Natural killer cell treated with Interleukin-12 subunit alpha and Interleukin-12 subunit beta and Interleukin-15 and Interleukin-18, amount 100 ng/mL, for 72 hours (primary cell): ENCODE data around the gene TMEM165. TPM values are rescaled to one million over a fixed set of nuclear protein-coding genes. Genes with fewer than 3 reads are reported as not detected.
A peak's percentile ranks its signal among the peaks of the same experiment; 100 is the strongest.

Experiments used
- ATAC-seq, 2 donors: fragments of 150-1000 bp; cut with Tn5 transposase in 1 of 2; sonication (Bioruptor Pico), chemical (Tn5 transposase) in 1 of 2; 2 replicates each; pipeline ENCODE4 v1.10.0; 2021
- DNase-seq: peaks from one replicate; pipeline ENCODE4 v3.0.0; 2022; ENCODE audit warnings: low spot score
- H3K27ac Mint-ChIP-seq, 2 donors: 1 replicate in 1 of 2; 2 replicates in 1 of 2; pipeline ENCODE4 v1.8.0; 2022; ENCODE audit warnings: mixed read lengths in 2 of 2, mild to moderate bottlenecking in 1 of 2, moderate library complexity in 1 of 2
- H3K27me3 Mint-ChIP-seq, 2 donors: 1 replicate in 1 of 2; 2 replicates in 1 of 2; pipeline ENCODE4 v1.8.0; 2022; ENCODE audit warnings: mixed read lengths in 2 of 2
- H3K36me3 Mint-ChIP-seq: one replicate; pipeline ENCODE4 v1.8.0; 2022; ENCODE audit warnings: mixed read lengths
- H3K4me1 Mint-ChIP-seq, 2 donors: 1 replicate in 1 of 2; 2 replicates in 1 of 2; pipeline ENCODE4 v1.8.0; 2022; ENCODE audit warnings: low read depth in 2 of 2, mixed read lengths in 2 of 2, mild to moderate bottlenecking in 1 of 2
- H3K4me3 Mint-ChIP-seq: one replicate; pipeline ENCODE4 v1.8.0; 2022; ENCODE audit warnings: mixed read lengths
- H3K9me3 Mint-ChIP-seq: 2 replicates; pipeline ENCODE4 v1.8.0; 2022; ENCODE audit warnings: mixed read lengths
- total RNA-seq, 2 donors: library from RNA; stranded (reverse); gene quantifications; one replicate each; pipeline ENCODE4 v1.2.3, GENCODE V29; 2022

Gene TMEM165
- total RNA-seq, 2 donors from 2014 or later: 134 to 157 TPM

DNA sequence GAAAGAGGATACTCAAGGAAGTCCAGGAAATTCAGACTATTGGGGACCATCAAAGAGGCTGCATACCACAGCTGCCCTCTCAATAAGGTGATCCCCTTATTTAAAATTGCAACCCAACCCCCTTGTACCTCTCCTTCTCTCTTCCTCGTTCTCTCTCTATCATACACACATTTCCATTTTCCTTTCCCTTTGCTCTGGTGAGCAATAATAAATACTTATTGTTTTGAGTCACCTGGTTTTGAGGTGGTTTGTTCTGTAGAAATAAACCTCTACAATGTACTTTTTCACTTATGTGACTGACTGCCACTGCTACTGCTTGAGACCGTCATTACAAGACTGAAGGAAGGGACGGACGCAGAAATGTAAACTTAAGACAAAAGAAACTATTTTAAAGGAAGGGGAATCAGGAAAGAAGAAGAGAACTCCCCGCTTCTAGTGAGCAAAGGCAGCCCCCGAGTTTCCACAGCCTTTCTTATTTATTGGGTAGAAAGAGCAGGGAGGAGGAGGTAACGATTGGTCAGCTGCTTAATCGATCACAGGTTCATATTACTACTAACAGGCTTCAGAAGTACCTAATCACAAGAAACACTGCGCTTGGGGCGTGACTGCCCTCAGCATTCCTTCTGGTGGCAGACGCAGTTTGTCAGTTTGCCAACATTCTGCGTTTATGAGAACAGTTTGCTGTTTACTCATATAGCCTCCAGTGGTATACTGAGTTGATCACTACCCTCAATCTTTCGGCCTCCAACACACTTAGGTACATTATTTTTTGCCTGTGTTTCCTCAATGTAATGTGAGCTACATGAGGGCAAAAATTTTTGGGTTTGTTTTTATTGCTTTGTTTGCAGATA, 16.9 kb upstream of the TMEM165 start:
- Mint-ChIP-seq H3K27me3 (peaks cover 0 to 3% of the 10 kb centered on the region in 2 donors), H3K4me1 (no peaks in the 10 kb centered on the region), H3K9me3 (no peaks in the 10 kb centered on the region), H3K27ac (peak overlapping the region in 1 of 2 donors; percentile 2), H3K36me3 (no peaks in the 10 kb centered on the region), H3K4me3 (no peak overlapping the region)
- ATAC-seq (no peak), DNase-seq (no peak)

DNA sequence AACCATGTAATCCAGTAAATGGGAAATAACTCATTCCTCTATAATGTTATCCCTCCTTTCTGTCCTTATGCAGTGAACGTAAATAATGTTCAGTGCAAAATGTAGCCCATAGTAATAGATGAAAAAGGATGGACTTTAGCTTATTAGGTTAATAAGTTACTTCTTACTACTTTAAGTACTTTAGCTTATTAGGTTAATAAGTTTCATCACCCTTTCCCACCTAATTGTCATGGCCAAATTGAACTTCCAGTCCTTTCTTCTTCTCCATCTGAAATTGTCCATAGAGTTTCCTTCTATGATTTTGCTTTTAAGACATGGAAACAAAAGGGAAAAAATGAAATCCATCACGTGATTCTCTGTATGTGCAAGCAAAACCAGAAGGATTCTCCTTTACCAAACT, 15.2 kb upstream of the TMEM165 start:
- ATAC-seq (no peak), DNase-seq (no peak)
- peaks cover 0 to 5% of the 10 kb centered on the region in 2 donors for H3K4me1 Mint-ChIP-seq
- H3K4me3 Mint-ChIP-seq: no peak overlapping the region
- H3K36me3 Mint-ChIP-seq: no peaks in the 10 kb centered on the region
- H3K27ac Mint-ChIP-seq: no peak overlapping the region
- no peaks in the 10 kb centered on the region for H3K9me3 Mint-ChIP-seq
- peaks cover 0 to 3% of the 10 kb centered on the region in 2 donors for H3K27me3 Mint-ChIP-seq

DNA sequence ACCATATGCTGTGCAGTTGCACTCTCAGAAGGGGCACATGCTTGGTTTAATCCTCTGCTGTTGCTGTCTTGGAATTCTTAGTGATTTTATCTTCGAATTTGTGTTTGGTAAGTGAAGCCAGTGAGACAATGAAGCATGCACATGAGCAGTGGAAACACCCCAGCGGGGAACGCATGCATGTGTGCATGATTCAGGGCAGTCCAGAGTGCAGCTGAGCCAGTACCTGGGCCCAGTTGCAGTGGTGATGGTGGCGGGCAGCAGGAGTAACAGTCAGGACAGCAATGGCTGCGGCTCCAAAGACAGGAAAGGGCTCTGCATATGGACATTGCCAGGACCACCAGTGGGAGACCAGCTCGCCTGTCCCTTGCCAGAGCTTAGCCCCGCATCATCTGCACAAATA, 14.3 kb upstream of the TMEM165 start:
- Mint-ChIP-seq H3K4me1 (peaks cover 0 to 5% of the 10 kb centered on the region in 2 donors), H3K27me3 (peaks cover 0 to 3% of the 10 kb centered on the region in 2 donors), H3K36me3 (no peaks in the 10 kb centered on the region), H3K4me3 (no peak overlapping the region), H3K9me3 (no peaks in the 10 kb centered on the region), H3K27ac (no peak overlapping the region)
- no peak for DNase-seq
- ATAC-seq: no peak

DNA sequence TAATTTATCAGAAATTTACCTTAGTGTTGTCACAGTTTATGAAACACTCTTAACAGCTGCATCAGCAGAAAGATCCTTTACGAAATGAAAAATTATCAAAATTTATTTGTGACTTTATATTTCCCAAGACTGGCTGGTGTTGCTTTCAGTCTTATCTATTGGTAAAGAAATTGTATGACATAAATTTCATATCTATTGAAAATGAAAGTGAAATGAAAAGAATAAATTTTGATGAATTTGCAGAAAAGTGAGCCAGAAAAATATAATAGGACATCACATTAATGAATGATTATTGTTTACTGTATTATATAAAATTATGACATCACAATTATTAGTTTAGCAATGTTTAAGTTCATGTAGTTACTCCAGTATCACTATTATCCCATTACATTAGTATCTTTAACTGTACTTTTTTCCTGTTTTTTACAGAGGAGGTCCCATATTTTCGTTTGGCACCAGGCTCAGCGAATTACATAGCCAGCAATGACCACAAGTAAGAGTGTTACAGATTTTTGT, 13.2 kb upstream of the TMEM165 start:
- H3K36me3 Mint-ChIP-seq: no peaks in the 10 kb centered on the region
- no peak for DNase-seq
- no peak overlapping the region for H3K4me3 Mint-ChIP-seq
- peaks cover 0 to 3% of the 10 kb centered on the region in 2 donors for H3K27me3 Mint-ChIP-seq
- H3K27ac Mint-ChIP-seq: peak overlapping the region in 1 of 2 donors; percentile 55
- ATAC-seq: no peak
- H3K4me1 Mint-ChIP-seq: peaks cover 0 to 5% of the 10 kb centered on the region in 2 donors
- no peaks in the 10 kb centered on the region for H3K9me3 Mint-ChIP-seq

DNA sequence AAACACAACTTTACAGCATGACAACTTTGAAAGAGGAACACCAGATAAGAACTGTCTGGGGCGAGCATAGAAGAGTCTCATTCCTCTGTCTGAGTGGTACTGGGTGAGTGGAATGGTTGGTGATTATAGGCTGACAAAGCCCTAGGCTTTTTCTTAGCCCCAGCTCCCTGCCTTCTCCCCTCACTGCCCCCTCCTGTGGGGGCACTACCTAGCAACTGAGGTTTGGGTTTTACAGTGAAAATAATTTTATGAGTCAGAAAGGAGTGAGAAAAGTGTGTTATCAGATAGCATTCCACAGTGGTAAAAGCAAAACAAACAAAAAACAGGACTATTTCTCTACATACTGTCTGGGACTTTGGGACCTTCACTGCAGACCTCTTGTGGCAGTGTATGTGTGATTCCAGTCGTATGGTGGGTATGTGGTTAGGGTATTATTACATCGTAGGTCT, 10.5 kb upstream of the TMEM165 start:
- Mint-ChIP-seq H3K36me3 (no peaks in the 10 kb centered on the region), H3K27ac (no peak overlapping the region), H3K4me3 (no peak overlapping the region), H3K4me1 (peaks cover 0 to 5% of the 10 kb centered on the region in 2 donors), H3K27me3 (no peaks in the 10 kb centered on the region), H3K9me3 (no peaks in the 10 kb centered on the region)
- no peak for DNase-seq
- no peak for ATAC-seq

DNA sequence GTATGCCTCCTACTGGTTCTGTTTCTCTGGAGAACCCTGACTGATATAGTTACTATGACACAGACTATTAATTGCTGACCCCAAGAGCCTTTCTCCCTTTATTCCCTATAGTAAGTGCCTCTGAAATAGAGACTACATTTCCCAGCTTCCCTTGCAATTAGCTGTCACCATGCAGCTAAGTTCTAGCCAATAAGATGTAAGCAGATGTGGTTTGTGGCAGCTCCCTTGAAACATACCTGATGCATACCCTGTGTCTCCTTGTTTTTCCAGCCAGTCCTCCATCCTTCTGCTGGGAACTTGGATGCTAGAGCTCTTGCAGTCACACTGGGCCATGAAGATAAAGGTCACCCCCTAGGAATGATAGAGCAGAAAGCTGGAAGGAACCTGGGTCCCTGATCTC, 9.7 kb upstream of the TMEM165 start:
- Mint-ChIP-seq H3K4me3 (no peak overlapping the region), H3K9me3 (no peaks in the 10 kb centered on the region), H3K36me3 (no peaks in the 10 kb centered on the region), H3K27ac (no peak overlapping the region), H3K4me1 (peaks cover 0 to 5% of the 10 kb centered on the region in 2 donors), H3K27me3 (no peaks in the 10 kb centered on the region)
- ATAC-seq (peak in 1 of 2 donors; percentile 27), DNase-seq (no peak)

DNA sequence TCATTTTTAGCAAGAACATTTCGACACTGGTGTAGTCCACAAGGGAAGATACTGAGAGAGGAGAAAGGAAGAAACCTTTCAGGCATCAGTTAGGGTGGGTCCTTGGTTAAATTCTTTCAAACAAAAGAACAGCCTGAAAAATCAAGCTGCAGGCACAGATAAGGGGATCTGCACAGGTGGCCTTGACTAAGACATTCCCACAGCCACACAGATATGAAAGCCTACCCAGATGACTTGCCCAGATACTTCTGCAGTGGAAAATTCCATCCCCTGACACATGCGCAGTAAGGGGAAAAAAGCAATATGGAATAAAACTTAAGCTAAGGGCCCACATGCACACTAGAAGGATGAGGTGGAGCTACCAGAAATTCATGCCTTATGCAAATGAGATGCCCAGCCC, 8.9 kb upstream of the TMEM165 start:
- Mint-ChIP-seq H3K9me3 (no peaks in the 10 kb centered on the region), H3K27me3 (no peaks in the 10 kb centered on the region), H3K27ac (no peak overlapping the region), H3K36me3 (no peaks in the 10 kb centered on the region), H3K4me3 (no peak overlapping the region), H3K4me1 (peaks cover 0 to 5% of the 10 kb centered on the region in 2 donors)
- no peak for DNase-seq
- no peak for ATAC-seq

DNA sequence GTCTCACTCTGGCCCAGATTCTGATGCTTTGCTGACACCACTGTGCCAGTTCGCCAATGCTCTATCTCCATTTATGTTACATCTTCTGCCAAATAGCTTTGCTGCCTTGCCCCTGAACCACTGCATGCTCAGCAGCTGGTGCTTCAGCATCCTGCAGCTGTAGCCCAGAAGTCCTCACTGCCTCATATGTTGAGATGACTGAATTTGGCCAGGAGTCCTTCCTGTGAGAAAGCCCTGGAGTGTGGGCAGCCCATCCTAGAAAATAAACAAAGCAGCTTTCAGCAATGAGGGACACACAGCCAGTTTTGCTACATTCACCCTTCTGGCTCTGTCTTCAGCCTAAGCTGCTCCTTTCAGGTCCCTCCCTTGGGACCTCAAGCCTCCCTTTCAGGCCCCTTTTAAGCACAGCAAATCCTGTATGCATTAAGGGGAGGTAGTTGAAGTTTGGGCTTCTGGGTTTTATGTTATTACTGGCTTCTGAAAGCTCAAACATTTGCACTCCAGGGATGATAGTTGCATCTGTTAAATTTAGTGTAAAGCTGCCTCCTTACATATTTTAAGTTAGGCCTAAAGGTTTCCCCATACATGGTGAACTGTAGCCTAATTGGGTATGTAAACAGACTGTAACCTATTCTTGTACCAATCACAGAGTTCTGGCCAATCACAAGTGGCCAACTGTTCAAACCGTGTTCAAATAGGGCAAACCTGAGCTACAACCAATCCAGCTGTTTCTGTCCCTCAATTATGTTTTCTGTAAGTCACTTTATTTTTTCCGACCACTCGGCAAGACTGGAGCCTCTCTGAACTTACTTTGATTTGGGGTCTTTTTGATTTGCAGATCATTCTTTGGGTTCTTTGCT, 2.1 kb upstream of the TMEM165 start:
- Mint-ChIP-seq H3K4me3 (peak overlapping the region; percentile 38), H3K9me3 (no peaks in the 10 kb centered on the region), H3K4me1 (peaks cover 24 to 28% of the 10 kb centered on the region in 2 donors), H3K36me3 (peaks cover 26% of the 10 kb centered on the region), H3K27me3 (no peaks in the 10 kb centered on the region), H3K27ac (peak overlapping the region in 1 of 2 donors; percentile 5)
- DNase-seq: no peak
- no peak for ATAC-seq

DNA sequence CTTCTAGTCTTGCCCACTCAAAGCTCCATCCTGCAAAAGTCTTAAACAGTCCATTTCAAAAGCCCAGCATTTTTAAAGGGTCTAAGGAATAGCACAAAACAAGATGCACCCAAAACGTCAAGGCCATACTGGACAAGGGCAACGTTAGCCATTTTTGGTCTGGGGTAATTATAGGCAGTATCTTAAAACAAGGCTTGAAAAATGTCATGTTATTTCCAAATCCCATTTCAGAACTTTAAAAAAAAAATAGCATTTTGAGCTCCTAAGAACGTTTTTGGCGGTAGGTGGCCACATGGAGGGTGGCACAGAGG, 584 bp upstream of the TMEM165 start:
- Mint-ChIP-seq H3K36me3 (peaks cover 32% of the 10 kb centered on the region), H3K9me3 (no peaks in the 10 kb centered on the region), H3K27me3 (no peaks in the 10 kb centered on the region), H3K4me3 (peak overlapping the region; percentile 95), H3K4me1 (peaks cover 29 to 36% of the 10 kb centered on the region in 2 donors), H3K27ac (peak overlapping the region; percentile 91 to 92)
- DNase-seq: no peak
- ATAC-seq: no peak

DNA sequence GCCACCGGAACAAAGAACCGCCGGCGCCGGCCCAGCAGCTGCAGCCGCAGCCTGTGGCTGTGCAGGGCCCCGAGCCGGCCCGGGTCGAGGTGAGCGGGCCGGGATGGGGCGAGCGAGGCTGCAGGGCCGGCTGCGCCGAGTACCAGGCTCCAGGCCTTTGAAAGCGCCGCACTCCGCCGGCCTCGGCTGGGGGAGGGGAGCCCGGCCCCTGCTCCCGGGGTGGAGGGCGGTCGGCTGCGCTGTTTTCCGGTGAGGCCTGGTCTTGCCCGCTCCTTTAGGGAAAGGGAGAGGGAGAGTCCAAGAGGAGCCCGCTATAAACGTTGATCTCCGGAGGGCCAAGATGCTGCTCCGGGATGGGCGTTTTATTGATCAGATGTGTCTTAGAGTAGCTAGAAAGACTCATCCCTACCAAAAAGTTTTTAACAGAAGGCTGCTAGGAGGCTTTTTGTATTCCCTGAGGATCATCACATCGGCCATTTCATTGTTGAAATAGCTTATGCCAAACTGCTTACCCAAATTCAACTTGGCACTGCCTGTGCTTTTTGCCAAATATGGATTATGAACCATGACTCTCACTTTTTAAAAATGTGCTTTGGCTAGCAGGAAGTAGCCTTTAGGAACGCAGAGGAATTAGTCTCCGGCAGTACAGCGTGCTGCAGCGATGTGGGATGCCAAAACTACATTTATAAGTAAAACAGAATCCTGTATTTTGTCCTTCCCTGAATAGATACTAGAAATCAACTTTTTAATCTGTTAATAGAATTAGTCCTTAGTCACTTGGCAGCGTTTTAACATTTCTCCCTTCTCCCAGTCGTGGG, 760 bp downstream of the TMEM165 start:
- ATAC-seq (peak; percentile 11 to 46), DNase-seq (no peak)
- H3K27me3 Mint-ChIP-seq: no peaks in the 10 kb centered on the region
- peaks cover 35 to 47% of the 10 kb centered on the region in 2 donors for H3K4me1 Mint-ChIP-seq
- H3K9me3 Mint-ChIP-seq: no peaks in the 10 kb centered on the region
- peak overlapping the region; percentile 87 to 97 for H3K27ac Mint-ChIP-seq
- H3K36me3 Mint-ChIP-seq: peaks cover 32% of the 10 kb centered on the region
- H3K4me3 Mint-ChIP-seq: peak overlapping the region; percentile 97

DNA sequence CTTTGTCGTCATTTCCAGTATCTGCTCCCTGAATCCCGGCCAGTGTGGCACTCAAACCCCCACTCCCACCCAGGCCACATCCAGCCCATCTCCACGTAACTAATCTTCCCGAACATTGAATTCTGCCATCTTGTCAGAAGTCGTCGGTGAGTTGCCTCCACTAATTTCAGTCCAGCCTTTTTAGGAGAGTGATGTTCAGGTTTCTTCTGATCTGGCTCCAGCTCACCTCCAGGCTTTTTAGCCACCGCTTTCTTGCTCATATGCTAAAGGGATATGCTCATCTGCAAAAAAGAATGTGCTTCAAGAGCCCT, 1.3 kb downstream of the TMEM165 start:
- no peak for ATAC-seq
- Mint-ChIP-seq H3K9me3 (no peaks in the 10 kb centered on the region), H3K4me3 (peak overlapping the region; percentile 97), H3K27ac (peak overlapping the region; percentile 87 to 97), H3K27me3 (no peaks in the 10 kb centered on the region), H3K36me3 (peaks cover 32% of the 10 kb centered on the region), H3K4me1 (peaks cover 35 to 47% of the 10 kb centered on the region in 2 donors)
- DNase-seq: no peak

DNA sequence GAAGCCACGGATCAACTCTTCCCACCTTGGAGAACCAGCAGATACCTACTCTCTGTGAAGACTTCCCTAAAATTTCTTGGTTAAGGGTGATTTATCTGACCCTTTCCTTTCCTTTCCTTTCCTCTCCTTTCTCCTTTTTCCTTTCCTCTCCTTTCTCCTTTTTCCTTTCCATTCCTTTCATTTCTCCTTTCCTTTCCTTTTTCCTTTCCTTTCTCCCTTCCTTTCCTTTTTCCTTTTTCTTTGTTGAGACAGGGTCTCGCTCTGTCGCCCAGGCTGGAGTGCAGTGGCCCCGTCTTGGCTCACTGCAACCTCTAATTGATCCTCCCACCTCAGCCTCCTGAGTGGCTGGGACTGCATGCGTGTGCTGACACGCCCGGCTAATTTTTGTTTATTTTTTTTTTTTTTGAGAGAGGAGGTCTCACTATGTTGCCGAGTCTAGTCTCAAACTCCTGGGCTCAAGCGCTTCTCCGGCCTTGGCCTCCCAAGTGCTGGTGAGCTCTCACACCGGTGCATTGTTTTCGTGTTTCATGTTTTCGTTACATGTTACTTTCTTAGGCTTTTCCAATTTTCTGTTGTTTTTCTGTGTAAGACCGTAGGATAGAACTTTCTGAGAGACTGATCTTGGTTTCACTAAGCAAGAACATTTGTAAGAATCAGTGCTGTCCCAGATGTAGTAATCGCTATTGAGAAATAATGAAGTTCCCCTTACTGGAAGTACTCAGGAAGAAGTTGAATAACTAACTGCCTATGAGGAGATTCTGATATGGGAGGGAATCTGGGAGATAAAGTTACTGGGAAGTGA, 2.0 kb downstream of the TMEM165 start:
- Mint-ChIP-seq H3K27me3 (no peaks in the 10 kb centered on the region), H3K4me1 (peaks cover 35 to 47% of the 10 kb centered on the region in 2 donors), H3K36me3 (peaks cover 32% of the 10 kb centered on the region), H3K27ac (peak overlapping the region; percentile 87 to 97), H3K4me3 (peak overlapping the region; percentile 97), H3K9me3 (no peaks in the 10 kb centered on the region)
- DNase-seq: no peak
- no peak for ATAC-seq

DNA sequence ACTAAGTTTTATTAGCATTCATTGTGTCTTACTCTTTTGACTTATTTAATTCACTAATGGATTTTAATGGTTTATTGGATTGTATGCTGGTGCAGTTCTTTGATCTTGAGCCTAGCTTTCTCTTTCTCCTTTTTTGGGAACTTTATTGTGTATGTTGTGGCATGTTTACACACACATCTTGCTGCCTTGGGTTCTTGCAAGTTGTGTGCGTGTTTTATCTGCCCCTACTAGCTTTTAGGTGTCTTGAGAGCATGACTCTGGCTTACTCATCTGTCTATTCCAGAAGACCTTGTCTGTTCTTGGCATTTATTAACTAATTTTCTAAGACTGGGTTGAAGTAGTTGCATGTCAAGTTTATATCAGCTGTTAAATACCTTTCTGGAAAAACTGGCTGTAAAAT, 2.7 kb downstream of the TMEM165 start:
- peak overlapping the region; percentile 87 to 97 for H3K27ac Mint-ChIP-seq

More for the DNA sequence above, 2.7 kb downstream of the TMEM165 start:
- H3K4me1 Mint-ChIP-seq: peaks cover 38 to 47% of the 10 kb centered on the region in 2 donors
- H3K27me3 Mint-ChIP-seq: no peaks in the 10 kb centered on the region
- H3K4me3 Mint-ChIP-seq: peak overlapping the region; percentile 97
- no peaks in the 10 kb centered on the region for H3K9me3 Mint-ChIP-seq
- ATAC-seq: no peak
- H3K36me3 Mint-ChIP-seq: peaks cover 33% of the 10 kb centered on the region
- DNase-seq: no peak
